Adrenal gland (tissue), 5 donors: ENCODE results near the gene P3H3.
"Not testable (repeated sequence)": the region's sequence is repeated elsewhere in the genome, so short reads cannot be mapped to it uniquely, and the experiment has no call there.

Source experiments
- CTCF ChIP-seq, 6 experiments: fragments of 450-650 bp in 4 of 6; fragments of 200-600 bp in 2 of 6; sonication (generic) in 1 of 6; IDR thresholded peaks; 1 replicate in 5 of 6; 2 replicates in 1 of 6; pipeline versions ENCODE4 v1.5.1 to v1.8.0; 2016 to 2021; ENCODE audit warnings: antibody characterized with exemption in 6 of 6, mild to moderate bottlenecking in 2 of 6, moderate library complexity in 1 of 6
- POLR2A ChIP-seq, 2 donors: fragments of 450-650 bp; IDR thresholded peaks; one replicate each; pipeline ENCODE4 v1.6.1; 2017; ENCODE audit warnings: antibody characterized with exemption in 2 of 2, mild to moderate bottlenecking in 2 of 2, moderate library complexity in 1 of 2
- donor health status: DM: no; HTN: no; CAD: no.

DNA sequence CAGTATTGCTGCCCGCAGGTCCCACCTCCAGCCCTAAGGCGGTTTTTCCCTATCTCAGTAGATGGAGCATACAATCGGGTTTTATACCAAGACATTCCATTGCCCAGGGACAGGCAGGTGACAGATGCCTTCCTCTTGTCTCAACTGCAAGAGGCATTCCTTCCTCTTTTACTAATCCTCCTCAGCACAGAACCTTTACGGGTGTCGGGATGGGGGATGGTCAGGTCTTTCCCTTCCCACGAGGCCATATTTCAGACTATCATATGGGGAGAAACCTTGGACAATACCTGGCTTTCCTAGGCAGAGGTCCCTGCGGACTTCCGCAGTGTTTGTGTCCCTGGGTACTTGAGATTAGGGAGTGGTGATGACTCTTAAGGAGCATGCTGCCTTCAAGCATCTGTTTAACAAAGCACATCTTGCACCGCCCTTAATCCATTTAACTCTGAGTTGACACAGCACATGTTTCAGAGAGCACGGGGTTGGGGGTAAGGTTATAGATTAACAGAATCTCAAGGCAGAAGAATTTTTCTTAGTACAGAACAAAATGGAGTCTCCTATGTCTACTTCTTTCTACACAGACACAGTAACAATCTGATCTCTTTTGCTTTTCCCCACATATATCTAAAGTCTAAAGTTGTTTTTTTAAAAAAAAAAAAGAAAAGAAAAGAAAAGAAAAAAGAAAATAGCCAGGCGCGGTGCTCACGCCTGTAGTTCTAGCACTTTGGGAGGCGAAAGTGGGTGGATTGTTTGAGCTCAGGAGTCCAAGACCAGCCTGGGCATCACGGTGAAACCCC, 58.2 kb downstream of the P3H3 start:
- TF ChIP-seq CTCF, POLR2A (IDR thresholded peaks at IDR 0.05): not testable (repeated sequence)
